G401 (cell line): ENCODE results near the gene ZNF175. TPM values are rescaled to one million over a fixed set of nuclear protein-coding genes. Genes with fewer than 3 reads are reported as not detected.

Experiments used
- DNase-seq: peaks from one replicate; pipeline ENCODE4 v3.0.0-alpha.2; 2015; ENCODE audit warnings: low spot score
- in situ Hi-C: cut with HindIII; loops from 2 replicates; pipeline ENCODE4 v1.10.0; 2016; ENCODE audit warnings: low sequenced_read_pairs, mixed read lengths
- total RNA-seq: library from RNA; depleted of rRNA; stranded (reverse); fragments of >200 nt; shearing (Covaris generic); gene quantifications from 2 replicates; pipeline ENCODE4 v1.2.3, GENCODE V29; 2014

Gene ZNF175
- total RNA-seq, 1 experiment from 2014 or later, result 7.2 TPM

DNA sequence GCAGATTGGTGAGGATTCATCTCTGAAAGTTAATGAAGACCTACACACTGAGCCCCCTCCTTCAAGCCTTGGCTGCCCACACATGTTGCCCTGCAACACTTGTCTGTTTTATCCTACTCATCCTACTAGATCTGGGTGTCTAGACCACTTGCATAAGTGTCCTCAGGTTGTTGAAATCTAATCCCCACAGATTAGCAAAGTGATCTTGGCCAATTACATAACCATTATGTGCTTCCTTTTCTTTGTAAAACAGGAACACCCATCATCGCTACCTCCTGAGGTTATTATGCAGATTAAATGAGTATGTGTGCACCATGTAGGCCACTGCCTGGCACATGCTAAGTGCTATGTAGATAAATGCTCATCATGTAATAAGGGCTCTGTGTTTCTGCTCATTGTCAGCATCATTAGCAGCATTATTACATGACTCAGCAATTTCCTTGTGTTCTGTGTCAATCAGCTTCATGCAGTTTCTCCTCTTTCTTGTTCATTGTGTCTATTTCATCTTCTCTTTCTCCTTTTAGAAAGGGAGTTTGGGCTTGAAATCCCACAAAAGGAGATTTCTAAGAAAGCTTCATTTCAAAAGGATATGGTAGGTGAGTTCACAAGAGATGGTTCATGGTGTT is 15.1 kb downstream of the ZNF175 start:
- DNase-seq, result no peak
- in situ Hi-C loops, result no loop called here

DNA sequence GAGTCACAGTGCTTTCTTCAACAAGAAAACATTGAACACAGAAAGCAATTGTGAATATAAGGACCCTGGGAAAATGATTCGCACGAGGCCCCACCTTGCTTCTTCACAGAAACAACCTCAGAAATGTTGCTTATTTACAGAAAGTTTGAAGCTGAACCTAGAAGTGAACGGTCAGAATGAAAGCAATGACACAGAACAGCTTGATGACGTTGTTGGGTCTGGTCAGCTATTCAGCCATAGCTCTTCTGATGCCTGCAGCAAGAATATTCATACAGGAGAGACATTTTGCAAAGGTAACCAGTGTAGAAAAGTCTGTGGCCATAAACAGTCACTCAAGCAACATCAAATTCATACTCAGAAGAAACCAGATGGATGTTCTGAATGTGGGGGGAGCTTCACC is 15.7 kb downstream of the ZNF175 start:
- DNase-seq, result no peak
- in situ Hi-C loops, result no loop called here

DNA sequence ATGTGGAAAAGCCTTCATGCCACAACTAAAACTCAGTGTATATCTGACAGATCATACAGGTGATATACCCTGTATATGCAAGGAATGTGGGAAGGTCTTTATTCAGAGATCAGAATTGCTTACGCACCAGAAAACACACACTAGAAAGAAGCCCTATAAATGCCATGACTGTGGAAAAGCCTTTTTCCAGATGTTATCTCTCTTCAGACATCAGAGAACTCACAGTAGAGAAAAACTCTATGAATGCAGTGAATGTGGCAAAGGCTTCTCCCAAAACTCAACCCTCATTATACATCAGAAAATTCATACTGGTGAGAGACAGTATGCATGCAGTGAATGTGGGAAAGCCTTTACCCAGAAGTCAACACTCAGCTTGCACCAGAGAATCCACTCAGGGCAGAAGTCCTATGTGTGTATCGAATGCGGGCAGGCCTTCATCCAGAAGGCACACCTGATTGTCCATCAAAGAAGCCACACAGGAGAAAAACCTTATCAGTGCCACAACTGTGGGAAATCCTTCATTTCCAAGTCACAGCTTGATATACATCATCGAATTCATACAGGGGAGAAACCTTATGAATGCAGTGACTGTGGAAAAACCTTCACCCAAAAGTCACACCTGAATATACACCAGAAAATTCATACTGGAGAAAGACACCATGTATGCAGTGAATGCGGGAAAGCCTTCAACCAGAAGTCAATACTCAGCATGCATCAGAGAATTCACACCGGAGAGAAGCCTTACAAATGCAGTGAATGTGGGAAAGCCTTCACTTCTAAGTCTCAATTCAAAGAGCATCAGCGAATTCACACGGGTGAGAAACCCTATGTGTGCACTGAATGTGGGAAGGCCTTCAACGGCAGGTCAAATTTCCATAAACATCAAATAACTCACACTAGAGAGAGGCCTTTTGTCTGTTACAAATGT is 16.4 kb downstream of the ZNF175 start:
- no peak for DNase-seq
- in situ Hi-C loops, result no loop called here

DNA sequence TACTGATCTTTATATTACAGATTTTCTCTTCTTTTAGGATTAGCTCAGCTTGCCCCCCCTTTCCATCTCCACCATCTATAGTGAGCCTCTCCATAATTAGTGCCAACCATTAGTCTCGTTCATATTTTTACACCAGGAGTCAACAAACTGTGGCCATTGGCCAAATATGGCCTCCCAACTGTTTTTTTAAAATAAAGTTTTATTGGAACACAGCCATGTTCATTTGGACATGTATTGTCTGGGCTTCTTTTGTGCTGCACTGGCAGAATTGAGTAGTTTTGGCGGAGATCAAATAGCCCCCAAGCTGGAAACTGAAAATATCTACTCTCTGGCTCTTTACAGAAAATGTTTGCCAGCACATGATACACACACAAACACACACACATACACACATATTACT is 18.4 kb downstream of the ZNF175 start:
- in situ Hi-C loops, result no loop called here

DNA sequence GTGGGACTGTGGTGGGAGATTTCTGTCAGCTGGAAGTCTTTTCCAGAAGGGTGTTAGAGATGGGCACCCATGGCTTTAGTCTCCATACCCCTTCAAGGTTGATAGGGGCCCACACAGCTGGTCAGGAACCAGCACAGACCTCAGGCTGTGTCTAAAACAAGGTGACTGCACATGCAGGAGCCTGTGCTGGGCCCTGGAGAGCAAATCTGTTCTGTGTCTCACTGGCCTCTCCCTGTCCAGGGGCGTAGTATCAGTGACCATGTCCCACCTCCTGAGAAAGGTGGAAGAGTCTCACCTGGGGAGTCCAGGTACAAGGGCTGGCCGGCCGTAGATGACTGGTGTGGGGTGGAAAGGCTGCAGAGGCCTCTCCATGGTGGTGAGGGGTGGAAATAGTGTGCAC is 19.4 kb downstream of the ZNF175 start:
- in situ Hi-C loops, result no loop called here

More for the DNA sequence above, 18.4 kb downstream of the ZNF175 start:
- no peak for DNase-seq

DNA sequence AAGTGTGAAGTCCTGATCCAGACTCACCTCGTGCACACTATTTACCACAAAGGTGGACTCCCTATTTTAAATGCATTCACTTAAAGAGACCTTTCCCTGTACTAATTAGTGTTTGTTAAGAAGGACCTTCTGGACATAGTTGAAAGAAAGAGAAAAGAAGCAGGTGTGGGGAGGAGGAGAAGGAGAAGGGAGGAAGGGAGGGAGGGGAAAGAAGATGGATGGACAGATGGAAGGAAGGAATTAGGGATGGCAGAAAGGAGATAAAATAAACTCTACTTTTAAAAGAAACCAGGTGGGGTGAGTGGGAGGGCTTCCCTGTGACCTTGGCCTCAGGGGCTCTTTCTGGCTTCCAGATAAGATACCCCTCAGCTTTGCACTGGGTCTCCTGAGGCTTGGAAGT is 21.4 kb downstream of the ZNF175 start:
- DNase-seq, result no peak
- in situ Hi-C loops, result no loop called here

More for the DNA sequence above, 19.4 kb downstream of the ZNF175 start:
- DNase-seq, result no peak

DNA sequence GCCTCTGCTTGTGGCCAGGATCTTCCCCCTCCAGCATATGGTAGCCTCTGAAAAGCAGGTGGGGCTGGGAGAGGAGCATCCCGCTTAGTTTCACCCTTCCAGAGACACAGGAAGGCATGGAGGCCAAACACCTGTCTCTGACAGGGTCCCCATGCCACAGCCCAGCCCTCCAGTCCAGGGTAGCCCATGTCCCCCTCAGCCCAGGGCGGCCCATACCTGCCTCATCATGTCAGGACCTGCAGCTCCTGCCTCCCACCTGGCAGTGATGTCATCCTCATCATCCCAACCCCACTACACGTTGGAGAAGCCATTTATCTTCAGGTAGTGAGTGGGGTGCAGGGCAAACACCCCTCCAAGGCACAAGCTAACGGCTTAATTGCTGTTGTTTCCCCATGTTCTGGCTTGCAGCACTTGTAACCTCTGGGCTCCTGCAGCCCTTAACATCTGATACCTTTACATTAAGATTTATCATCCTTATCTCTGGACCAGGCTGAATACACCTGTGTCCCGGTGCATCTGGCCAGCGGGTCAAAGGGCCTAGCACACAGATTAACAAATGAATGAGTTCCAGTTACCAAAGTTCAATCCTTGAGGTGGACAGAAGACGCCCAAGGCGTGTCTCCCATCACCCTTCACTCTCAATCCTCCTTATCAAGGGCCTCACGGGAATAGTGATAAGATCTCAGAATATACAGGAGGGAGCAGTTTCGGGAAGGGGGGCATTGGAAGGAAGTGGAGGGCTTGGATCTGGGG is 22.2 kb downstream of the ZNF175 start:
- in situ Hi-C loops, result no loop called here
- peak; percentile 1 for DNase-seq

DNA sequence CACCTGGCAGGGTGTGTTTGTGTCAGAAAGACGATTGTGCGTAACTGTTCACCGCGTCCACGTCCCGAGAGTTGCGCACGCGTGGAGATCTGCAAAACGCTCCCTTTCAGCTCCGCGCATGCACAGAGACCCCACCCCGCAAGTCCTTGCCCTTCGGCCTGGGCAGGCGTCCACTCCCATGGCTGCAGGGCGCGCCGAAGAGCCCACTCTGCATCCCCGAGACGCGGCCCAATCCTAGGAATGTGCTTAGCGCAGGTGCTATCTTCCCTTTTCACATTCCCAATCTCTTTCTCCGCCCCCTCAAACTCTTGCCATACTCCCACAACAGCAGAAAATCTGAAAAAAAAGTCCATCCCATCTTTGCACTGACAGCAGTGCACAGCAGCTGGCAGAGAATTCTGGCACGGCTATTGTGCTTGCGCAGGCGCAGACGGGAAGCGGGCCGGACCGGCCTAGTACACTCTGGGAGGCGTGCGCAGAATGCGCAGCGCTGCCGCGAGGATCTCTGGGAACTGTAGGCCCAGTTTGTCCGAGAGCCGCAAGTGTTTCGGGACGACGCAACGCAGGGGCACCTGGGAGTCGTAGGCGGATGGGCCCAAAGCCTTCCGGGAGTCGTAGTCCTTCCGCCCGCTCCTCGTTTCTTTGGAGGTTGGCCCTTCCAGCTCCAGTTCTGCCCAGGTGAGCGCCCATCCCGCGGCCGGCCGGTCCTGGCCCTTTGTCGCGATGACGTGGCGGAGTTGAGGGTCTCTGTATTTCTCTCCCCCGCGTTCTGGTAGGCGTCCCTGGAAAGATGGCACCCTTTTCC is 23.1 kb downstream of the ZNF175 start:
- DNase-seq, result peak; percentile 98
- in situ Hi-C loops, result no loop called here

DNA sequence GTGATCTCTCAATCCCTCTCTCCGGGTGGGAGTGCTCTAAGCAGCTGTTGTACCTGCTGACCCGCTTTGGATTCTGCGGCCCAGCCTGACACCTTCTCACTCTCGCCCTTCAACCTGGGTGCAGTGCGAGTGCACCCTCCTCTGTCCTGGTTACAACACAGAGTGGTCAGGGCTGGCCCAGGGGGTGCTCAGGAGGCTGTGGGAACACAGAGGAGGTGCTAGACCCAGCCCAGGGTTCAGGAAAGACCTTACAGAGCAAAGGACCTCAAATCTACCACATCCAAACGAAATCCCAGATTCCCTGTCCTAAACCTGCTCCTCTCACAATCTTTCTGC is 23.7 kb downstream of the ZNF175 start:
- no peak for DNase-seq
- in situ Hi-C loops, result no loop called here

DNA sequence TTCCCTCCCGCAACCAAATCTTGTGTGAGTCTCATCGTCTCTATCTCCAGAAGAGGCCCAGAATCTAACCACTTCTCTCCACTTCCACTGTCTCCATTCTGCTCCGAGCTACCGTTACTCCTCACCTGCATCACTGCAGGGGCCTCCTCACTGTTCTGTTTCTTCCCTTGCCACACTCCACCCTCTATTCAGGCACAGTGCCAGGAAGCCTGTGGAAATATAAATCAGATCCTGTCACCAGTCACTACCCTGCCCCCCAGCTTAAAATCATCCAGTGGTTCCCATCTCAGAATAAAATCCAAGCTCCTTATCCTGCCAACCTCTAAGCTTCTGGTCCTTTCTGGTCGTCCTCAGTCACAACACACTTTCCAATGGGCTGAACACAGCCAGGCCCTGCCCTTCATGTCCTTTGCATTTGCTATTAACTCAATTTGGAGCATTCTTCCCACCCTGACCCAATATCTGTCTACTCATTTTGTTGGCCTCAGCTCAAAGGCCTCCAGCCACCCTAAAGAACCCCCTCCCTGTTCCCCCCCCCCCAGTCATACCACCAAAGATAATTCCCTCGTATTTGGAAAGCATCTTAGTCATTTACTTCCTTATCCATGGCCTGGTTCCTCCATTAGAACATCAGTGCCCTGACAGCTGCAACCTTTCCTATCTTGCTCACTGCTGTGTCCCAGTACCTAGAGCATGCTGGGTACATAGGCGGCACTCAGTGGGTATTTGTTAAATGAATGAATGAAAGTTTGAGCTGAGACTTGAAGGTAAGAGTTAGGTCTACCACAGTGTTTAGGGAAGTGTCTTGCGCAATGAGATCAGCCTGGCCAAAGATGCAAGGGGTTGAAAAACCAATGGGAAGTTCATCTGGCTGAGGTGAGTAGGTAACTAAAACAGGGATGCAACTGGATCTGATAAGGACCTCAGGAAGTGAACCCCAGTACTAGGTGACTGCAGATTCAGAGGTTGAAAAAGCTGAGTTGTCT is 24.4 kb downstream of the ZNF175 start:
- DNase-seq, result no peak
- in situ Hi-C loops, result no loop called here

DNA sequence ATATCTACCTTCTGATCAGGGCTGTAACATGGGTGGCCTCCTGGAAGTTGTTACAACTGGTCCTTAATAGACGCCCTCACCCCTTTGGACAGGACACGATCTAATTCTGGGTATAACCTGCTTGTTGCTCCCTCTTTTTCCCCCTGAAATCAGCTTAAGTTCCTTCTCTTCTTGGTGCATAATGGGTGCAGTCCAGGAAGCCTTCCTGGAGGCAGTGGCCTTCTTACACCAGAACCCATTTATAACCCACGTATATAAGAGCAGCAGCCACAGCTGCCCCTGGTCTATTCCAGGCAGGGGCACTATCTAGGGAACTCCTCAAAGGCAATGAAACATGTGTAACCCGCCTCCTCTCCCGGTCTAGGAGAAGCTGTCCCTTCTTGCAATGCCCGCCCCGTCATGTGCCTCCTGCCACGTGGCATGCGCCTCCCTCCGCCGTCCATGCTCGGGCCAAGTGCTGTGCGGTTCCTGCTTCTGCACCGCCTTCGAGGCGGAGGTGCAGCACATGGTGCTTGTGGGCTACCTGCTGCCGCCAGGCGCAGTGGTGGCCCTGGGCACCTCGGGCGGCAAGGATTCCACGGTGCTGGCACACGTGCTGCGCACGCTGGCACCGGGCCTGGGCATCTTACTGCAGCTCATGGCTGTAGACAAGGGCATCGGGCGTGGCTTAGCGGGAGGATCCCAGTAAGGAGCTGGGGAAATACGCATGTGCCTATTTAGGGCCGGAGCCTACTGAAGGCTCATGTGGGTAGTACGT is 27.3 kb downstream of the ZNF175 start:
- DNase-seq, result no peak
- in situ Hi-C loops, result no loop called here

DNA sequence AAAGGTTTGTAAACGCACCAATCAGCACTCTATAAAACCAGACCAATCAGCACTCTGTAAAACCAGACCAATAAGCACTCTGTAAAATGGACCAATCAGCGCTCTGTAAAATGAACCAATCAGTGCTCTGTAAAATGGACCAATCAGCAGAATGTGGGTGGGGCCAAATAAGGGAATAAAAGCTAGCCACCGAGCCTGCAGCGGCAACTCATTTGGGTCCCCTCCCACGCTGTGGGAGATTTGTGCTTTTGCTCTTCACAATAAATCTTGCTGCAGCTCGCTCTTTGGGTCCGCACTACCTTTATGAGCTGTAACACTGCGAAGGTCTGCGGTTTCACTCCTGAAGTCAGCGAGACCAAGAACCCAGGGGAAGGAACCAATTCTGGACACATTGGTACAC is 28.0 kb downstream of the ZNF175 start:
- no peak for DNase-seq
- in situ Hi-C loops, result no loop called here

DNA sequence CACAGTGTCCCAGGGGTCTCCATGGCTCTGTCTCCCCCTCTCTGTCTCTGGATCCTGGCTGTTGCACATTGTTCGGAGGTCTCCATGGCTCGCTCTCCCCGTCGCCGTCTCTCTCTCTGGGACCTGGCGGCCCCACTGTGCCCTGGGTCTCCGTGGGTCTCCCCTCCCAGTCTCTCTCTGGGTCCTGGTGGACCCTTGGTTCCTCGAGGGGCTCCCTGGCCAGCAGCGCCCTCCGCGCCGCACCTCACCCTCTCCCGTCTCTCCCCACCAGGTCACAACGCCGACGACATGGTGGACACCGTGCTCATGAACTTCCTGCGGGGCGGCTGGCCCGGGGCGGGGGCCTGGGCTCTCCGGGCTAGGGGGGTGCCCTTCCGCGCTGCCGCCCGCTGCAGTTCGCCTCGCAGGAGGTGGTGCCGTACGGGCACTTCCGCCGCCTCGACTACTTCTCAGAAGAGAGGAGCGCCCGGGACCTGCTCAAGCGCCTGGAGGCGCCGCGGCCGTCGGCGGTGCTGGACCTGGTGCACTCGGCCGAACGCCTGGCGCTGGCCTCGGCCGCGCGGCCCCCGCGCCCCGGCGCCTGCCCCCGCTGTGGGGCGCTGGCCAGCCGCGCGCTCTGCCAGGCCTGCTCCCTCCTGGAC is 30.0 kb downstream of the ZNF175 start:
- in situ Hi-C loops, result no loop called here
- no peak for DNase-seq

DNA sequence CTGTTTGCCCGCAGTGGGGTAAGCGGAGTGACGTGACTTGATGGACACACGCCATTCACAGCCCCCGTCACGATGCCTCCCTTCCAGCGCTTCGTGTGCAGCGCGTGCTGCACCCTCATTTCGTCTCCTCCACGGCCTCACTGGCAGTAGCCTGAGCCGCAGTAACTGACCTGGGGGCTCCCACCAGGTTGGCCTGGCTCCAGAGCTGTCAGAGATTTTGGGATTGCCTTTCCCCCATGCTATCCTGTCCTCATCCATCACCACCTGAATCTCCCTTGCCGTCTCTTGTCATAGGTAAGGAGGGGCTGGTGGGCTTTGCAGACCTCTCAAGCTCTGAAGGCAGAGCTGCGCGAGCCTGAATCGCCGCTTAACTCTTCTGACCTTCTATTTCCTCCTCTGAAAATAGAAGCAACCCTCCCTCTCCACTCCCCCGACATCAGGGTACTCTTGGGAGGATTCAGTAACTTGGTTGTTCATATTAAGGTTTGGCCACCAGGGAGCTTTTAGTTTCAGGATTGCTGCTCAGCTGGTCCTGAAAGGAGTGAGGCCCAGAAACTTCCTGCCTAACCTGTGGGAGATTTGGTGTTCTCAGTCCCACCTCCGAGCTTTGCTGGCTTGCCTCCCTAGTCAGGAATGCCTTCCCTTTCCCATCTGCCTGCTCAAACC is 31.2 kb downstream of the ZNF175 start:
- in situ Hi-C loops, result no loop called here
- no peak for DNase-seq

DNA sequence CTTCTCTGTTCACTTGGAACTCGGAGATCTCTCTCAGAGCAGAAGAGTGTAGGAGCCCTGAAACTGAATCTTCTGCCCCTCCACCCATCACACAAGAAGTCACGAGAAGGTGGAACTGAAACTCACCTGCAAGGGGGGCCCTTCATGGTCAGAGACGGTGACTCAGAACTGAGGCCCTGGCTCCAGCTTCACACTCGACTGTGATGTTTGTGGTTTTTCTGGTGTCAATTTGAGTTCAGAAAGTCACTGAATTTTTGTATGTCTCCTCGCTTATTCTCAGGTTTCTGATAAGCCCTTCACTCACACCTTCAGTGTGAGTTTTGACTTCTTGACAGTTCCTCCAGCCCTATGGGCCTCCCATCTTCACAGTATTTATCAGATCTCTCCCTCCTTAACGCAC is 36.0 kb downstream of the ZNF175 start:
- DNase-seq, result no peak
- in situ Hi-C loops, result no loop called here

DNA sequence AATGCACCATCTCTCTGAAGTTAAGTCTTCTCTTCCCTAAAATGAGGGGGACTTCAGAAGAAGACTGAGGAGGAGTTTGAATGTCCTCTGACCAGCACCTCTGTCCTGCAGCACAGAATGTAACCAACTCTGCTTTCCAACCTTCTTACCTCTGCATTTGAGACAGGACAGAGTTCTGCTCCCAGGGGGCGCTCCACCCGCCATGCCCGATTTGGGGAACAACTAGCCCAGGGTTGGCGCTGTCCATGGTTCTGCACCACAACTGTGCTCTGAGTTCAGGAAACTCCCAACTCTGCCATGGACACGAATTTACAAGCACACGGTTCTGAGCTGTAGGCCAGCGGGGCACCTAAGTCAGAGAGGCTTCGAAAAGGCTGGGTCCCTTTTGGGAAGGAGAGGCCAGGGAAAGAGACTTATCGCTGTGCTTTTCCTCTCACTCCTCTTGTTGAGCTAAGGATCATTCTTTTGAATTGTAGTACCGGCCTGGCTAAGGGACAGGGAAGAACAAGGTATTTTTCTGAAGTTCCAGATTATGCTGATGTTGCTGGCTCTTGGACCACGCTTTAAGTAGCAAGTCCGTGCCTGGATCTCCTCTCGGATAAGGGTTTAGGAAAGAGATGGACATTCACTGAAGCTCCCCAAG is 37.0 kb downstream of the ZNF175 start:
- peak; percentile 26 for DNase-seq
- in situ Hi-C loops, result no loop called here
